Esophagus muscularis mucosa (tissue), 4 donors: ENCODE results near the gene HESX1. TPM values are rescaled to one million over a fixed set of nuclear protein-coding genes. Genes with fewer than 3 reads are reported as not detected.

Experiments
- DNase-seq: peaks from one replicate; pipeline ENCODE4 v3.0.0-alpha.2; 2017; ENCODE audit errors: extremely low spot score
- H3K27ac ChIP-seq, 4 donors: fragments of 200-600 bp; sonication (generic); replicated peaks in 1 of 4; 1 replicate in 3 of 4; 2 replicates in 1 of 4; pipeline ENCODE4 v1.5.1; 2016 to 2019; ENCODE audit warnings: mild to moderate bottlenecking in 1 of 4
- H3K27me3 ChIP-seq, 4 donors: fragments of 200-600 bp; sonication (generic); one replicate each; pipeline versions ENCODE4 v1.5.1 to v1.6.0; 2016 to 2019
- H3K36me3 ChIP-seq, 4 donors: fragments of 200-600 bp; sonication (generic); one replicate each; pipeline ENCODE4 v1.5.1; 2016 to 2019
- H3K4me1 ChIP-seq, 4 donors: fragments of 200-600 bp; sonication (generic); one replicate each; pipeline ENCODE4 v1.5.1; 2016 to 2019
- H3K4me3 ChIP-seq, 4 donors: fragments of 200-600 bp; sonication (generic); 1 replicate in 2 of 4; 2 replicates in 2 of 4; pipeline ENCODE4 v1.5.1; 2016 to 2019; ENCODE audit warnings: mild to moderate bottlenecking in 4 of 4, moderate library complexity in 1 of 4
- H3K9me3 ChIP-seq, 4 donors: fragments of 200-600 bp; sonication (generic); 1 replicate in 3 of 4; 2 replicates in 1 of 4; pipeline ENCODE4 v1.5.1; 2016 to 2019
- EP300 ChIP-seq: sonication (generic); formaldehyde crosslinking; IDR thresholded peaks from one replicate; pipeline ENCODE4 v1.6.1; 2017; ENCODE audit warnings: antibody characterized with exemption
- POLR2A ChIP-seq: fragments of 450-650 bp; IDR thresholded peaks from one replicate; pipeline ENCODE4 v1.6.1; 2017; ENCODE audit warnings: antibody characterized with exemption, moderate library complexity, mild to moderate bottlenecking, low read depth
- POLR2AphosphoS5 ChIP-seq, 2 donors: sonication (generic); formaldehyde crosslinking; IDR thresholded peaks; one replicate each; pipeline ENCODE4 v1.6.1; 2017; ENCODE audit warnings: antibody characterized with exemption in 2 of 2
- WGBS: methylation state at CpG from one replicate; pipeline ENCODE4 v1.1.5; 2018; 5-methylcytosine and 5-hydroxymethylcytosine counted together
- intact Hi-C: fragments of 100-400 bp; cut with DNase I; formaldehyde crosslinking; loops from one replicate; pipeline ENCODE4 v1.15.1; 2023
- total RNA-seq, 4 donors: library from RNA; depleted of rRNA; stranded (reverse); fragments of >200 nt; gene quantifications; one replicate each; pipeline versions ENCODE4 v1.1.0 to v1.2.1, GENCODE V29; 2016
- TF ChIP-seq, protein P1 (sequence below), 3 experiments: fragments of 200-600 bp in 2 of 3; fragments of 450-650 bp in 1 of 3; sonication (generic) in 2 of 3; IDR thresholded peaks; one replicate each; pipeline ENCODE4 v1.5.1; 2017 to 2019; ENCODE audit warnings: antibody characterized with exemption in 3 of 3, mild to moderate bottlenecking in 2 of 3, moderate library complexity in 1 of 3

HESX1 gene
- total RNA-seq, 4 donors from 2014 or later = 0.52 to 0.86 (median 0.83) TPM; not detected in 1

- WGBS = 52% methylated on average over 6 of the region's 6 CpGs
- Histone ChIP-seq H3K9me3 (no peaks in the 10 kb centered on the region), H3K4me1 (no peaks in the 10 kb centered on the region), H3K27ac (no peak overlapping the region), H3K4me3 (no peak overlapping the region), H3K36me3 (no peaks in the 10 kb centered on the region), H3K27me3 (no peaks in the 10 kb centered on the region)
- DNase-seq = no peak
- intact Hi-C loops = no loop called here
- TF ChIP-seq EP300 = no peak
- TF ChIP-seq POLR2A = no peak
- TF ChIP-seq, protein P1, sequence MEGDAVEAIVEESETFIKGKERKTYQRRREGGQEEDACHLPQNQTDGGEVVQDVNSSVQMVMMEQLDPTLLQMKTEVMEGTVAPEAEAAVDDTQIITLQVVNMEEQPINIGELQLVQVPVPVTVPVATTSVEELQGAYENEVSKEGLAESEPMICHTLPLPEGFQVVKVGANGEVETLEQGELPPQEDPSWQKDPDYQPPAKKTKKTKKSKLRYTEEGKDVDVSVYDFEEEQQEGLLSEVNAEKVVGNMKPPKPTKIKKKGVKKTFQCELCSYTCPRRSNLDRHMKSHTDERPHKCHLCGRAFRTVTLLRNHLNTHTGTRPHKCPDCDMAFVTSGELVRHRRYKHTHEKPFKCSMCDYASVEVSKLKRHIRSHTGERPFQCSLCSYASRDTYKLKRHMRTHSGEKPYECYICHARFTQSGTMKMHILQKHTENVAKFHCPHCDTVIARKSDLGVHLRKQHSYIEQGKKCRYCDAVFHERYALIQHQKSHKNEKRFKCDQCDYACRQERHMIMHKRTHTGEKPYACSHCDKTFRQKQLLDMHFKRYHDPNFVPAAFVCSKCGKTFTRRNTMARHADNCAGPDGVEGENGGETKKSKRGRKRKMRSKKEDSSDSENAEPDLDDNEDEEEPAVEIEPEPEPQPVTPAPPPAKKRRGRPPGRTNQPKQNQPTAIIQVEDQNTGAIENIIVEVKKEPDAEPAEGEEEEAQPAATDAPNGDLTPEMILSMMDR (IDR thresholded peaks at IDR 0.05) = no peak
- TF ChIP-seq POLR2AphosphoS5 (IDR thresholded peaks at IDR 0.05) = no peak
Observed at GRCh38 chr3:57184526-57184925, 15.3 kb downstream of the HESX1 start.

DNA sequence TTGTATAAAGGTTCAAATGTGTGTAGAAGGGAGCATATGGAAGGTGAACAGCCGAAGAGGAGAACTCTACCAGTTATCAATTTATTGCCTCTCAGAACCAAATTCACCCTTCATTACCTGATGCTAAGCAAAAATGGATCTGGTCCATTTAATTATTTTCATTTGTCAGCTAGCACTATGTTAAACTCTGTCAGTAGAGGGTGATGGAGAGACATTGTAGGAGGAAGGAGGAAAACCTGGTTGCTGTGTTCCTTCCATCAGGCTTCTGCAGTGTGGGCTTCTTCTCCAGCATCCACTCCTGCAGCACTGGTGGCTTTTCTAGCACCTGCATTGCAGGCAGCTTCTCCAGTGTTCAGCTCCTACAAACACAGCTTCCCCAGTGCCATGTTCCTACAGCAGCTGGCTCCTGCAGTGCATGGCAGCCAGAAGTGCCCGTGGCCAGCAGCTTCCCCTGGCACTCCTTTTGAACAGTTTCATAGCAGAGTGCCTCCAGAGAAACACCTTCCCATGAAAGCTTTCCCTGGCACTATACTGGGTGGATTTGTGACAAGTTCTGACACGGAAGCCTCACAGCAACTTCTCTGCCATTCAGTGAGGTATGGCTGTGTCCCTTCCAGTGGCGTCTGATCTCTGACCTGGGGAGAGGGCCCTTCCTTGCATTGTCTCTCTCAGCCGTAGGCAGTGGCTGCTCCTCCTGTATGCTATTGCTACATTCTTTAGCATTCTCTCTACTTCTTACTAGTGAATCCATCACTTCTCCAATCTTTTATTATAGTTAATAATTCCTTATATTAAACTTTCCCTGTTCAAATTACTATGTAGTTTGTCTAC is 20.0 kb downstream of the HESX1 start:
- Histone ChIP-seq H3K4me3 (no peak overlapping the region), H3K27me3 (no peaks in the 10 kb centered on the region), H3K9me3 (no peaks in the 10 kb centered on the region), H3K36me3 (no peaks in the 10 kb centered on the region), H3K4me1 (no peaks in the 10 kb centered on the region), H3K27ac (no peak overlapping the region)
- DNase-seq = no peak
- TF ChIP-seq, protein P1 (IDR thresholded peaks at IDR 0.05) = peak in 1 of 3 experiments; percentile 19
- TF ChIP-seq POLR2A = no peak
- intact Hi-C loops = no loop called here
- WGBS = 84% methylated on average over 5 of the region's 5 CpGs

GRCh38 chr3:57176045-57176444 is 23.7 kb downstream of the HESX1 start:
- H3K4me1 ChIP-seq = no peaks in the 10 kb centered on the region
- intact Hi-C loops = no loop called here
- H3K27ac ChIP-seq = no peak overlapping the region
- no peaks in the 10 kb centered on the region for H3K36me3 ChIP-seq
- no peak for DNase-seq
- H3K4me3 ChIP-seq = no peak overlapping the region
- H3K9me3 ChIP-seq = no peaks in the 10 kb centered on the region
- TF ChIP-seq, protein P1 (IDR thresholded peaks at IDR 0.05) = no peak
- no peak for TF ChIP-seq POLR2AphosphoS5 (IDR thresholded peaks at IDR 0.05)
- no peak for TF ChIP-seq EP300
- no peak for TF ChIP-seq POLR2A
- 67% methylated on average over 1 of the region's 1 CpG for WGBS
- no peaks in the 10 kb centered on the region for H3K27me3 ChIP-seq

DNA sequence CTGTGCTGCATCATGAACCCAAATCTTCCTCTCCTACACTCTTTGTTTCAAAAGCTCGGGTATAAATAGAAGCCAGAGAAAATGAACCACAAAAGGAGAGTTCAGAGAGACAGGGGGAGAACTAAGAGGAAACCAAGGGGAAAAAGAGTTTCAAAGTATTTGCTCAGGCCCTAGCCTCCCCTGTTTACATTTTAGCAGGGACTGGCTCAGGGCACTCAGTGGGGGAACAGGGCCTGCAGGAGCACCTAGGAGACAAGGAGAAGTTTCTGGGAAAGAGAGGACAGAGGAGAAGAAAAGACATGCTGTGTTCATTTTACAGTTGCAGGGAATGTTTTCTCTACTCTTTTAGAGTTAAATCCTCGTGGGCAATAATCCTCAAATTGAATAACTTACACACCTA is 26.1 kb downstream of the HESX1 start:
- H3K4me3 ChIP-seq = no peak overlapping the region
- H3K36me3 ChIP-seq = no peaks in the 10 kb centered on the region
- 64% methylated on average over 2 of the region's 2 CpGs for WGBS
- no peak for DNase-seq
- TF ChIP-seq, protein P1 (IDR thresholded peaks at IDR 0.05) = no peak
- no peak for TF ChIP-seq POLR2AphosphoS5 (IDR thresholded peaks at IDR 0.05)
- no peak for TF ChIP-seq EP300
- no peak for TF ChIP-seq POLR2A
- H3K27me3 ChIP-seq = no peaks in the 10 kb centered on the region
- no peaks in the 10 kb centered on the region for H3K9me3 ChIP-seq
- H3K27ac ChIP-seq = no peak overlapping the region
- intact Hi-C loops = no loop called here
- peaks cover 0 to 11% (median 10%) of the 10 kb centered on the region in 4 donors for H3K4me1 ChIP-seq
